Measurements from ENCODE around the gene HBD. TPM values are rescaled to one million over a fixed set of nuclear protein-coding genes. Genes with fewer than 3 reads are reported as not detected.

The HBD gene
- total RNA-seq, 1 donor from 2014 or later, result not detected

DNA sequence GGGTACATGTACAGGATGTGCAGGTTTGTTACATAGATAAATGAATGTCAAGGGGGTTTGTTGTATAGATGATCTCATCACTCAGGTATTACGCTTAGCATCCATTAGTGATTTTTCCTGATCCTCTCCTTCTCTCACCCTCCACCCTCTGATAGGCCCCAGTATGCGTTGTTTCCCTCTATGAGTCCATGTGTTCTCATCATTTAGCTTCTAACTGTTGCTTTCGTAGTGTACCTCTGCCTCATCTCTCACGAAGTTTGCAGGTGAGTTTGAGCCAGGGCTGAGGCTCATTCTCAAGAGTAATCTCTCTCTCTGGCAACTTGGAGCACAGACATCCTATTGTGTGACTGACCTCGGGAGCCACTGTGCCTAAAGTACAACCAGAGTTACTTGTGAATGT, 40.1 kb upstream of the HBD start:
- ATAC-seq (ENCODE audit: low read depth), result no peak
- intact Hi-C loops (cut with micrococcal nuclease), result no loop called here
- Mint-ChIP-seq H3K4me3 (no peak overlapping the region), H3K36me3 (ENCODE audit: low read depth) (no peaks in the 10 kb centered on the region), H3K9me3 (no peaks in the 10 kb centered on the region), H3K4me1 (no peaks in the 10 kb centered on the region), H3K27me3 (no peaks in the 10 kb centered on the region), H3K27ac (no peak overlapping the region)
- CTCF ChIA-PET, result no interaction called here
- TF ChIP-seq CTCF (IDR thresholded peaks at IDR 0.05), result no peak
- DNase-seq, result no peak
- POLR2A ChIA-PET, result no interaction called here

DNA sequence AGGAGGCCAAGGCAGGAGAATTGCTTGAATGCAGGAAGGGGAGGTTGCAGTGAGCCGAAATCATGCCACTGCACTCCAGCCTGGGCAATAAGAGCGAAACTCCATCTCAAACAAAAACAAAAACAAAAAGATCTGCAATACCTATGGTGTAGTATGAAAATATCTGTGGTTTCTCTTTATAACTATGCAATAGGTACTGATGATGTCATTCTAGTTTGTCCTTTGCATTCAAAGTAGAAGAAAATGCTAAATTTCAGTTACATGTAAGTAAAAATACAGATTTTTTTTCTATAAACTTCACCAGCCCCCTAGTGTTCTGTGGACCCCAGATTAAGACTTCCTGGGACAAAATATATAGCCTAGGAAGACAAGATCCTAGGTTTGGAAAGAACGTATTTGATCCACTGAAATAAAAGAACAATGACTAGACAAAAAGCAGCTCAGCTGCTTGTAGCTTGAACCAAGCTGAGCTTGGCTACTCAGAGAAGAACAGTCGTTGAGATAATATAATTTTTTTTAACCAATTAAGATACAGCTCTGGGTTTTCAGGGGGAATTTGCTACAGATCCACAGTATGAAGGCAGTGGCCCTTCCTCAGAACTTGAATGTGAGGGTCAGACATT, 38.2 kb upstream of the HBD start:
- ChIA-PET POLR2A (no interaction called here), CTCF (no interaction called here)
- no peak for TF ChIP-seq CTCF (IDR thresholded peaks at IDR 0.05)
- no peak overlapping the region for H3K27ac Mint-ChIP-seq
- no peaks in the 10 kb centered on the region for H3K9me3 Mint-ChIP-seq
- H3K27me3 Mint-ChIP-seq, result no peaks in the 10 kb centered on the region
- no peak overlapping the region for H3K4me3 Mint-ChIP-seq
- H3K36me3 Mint-ChIP-seq (ENCODE audit: low read depth), result no peaks in the 10 kb centered on the region
- no peak for ATAC-seq (ENCODE audit: low read depth)
- intact Hi-C loops (cut with micrococcal nuclease), result no loop called here
- DNase-seq, result no peak
- H3K4me1 Mint-ChIP-seq, result no peaks in the 10 kb centered on the region

DNA sequence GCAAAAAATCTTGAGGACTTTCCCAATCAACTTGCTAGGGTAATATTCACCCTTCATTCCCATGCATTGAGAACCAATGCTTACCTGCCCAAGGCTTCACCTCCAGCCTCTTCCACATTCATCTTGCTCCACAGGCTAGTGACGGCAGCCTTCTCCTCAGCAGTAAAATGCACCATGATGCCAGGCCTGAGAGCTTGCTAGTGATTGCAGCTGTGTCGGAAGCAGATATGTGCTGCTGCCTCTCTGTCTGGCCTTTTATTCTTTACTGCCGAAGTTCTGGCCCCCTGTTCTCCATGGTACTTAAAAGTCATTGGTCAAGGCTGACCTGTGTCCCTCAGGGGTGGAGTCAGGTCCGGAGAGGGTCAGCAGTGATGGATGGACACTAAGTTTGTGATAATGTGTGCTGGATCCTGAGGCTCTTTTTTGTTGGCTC, 35.4 kb upstream of the HBD start, which contains the start of gene HBE1:
HBE1 (minus strand) TSS at position 231 of the 433 bp plus-strand sequence; CDS start at position 176, 55 bp downstream.
- Mint-ChIP-seq H3K27me3 (no peaks in the 10 kb centered on the region), H3K36me3 (ENCODE audit: low read depth) (no peaks in the 10 kb centered on the region), H3K4me1 (no peaks in the 10 kb centered on the region), H3K4me3 (no peak within 1 kb of the TSS), H3K27ac (no peak within 1 kb of the TSS), H3K9me3 (no peaks in the 10 kb centered on the region)
- intact Hi-C loops (cut with micrococcal nuclease), result no loop called here
- ChIA-PET POLR2A (no interaction called here), CTCF (no interaction called here)
- ATAC-seq (ENCODE audit: low read depth), result no peak
- no peak for DNase-seq
- no peak for TF ChIP-seq CTCF (IDR thresholded peaks at IDR 0.05)

GRCh38 chr11:5267033-5267563, 32.8 kb upstream of the HBD start:
- Mint-ChIP-seq H3K4me3 (no peak overlapping the region), H3K36me3 (ENCODE audit: low read depth) (no peaks in the 10 kb centered on the region), H3K4me1 (no peaks in the 10 kb centered on the region), H3K9me3 (peaks cover 2% of the 10 kb centered on the region), H3K27me3 (no peaks in the 10 kb centered on the region), H3K27ac (no peak overlapping the region)
- ChIA-PET POLR2A (no interaction called here), CTCF (no interaction called here)
- intact Hi-C loops (cut with micrococcal nuclease), result no loop called here
- DNase-seq (no peak), ATAC-seq (ENCODE audit: low read depth) (no peak)
- no peak for TF ChIP-seq CTCF (IDR thresholded peaks at IDR 0.05)

DNA sequence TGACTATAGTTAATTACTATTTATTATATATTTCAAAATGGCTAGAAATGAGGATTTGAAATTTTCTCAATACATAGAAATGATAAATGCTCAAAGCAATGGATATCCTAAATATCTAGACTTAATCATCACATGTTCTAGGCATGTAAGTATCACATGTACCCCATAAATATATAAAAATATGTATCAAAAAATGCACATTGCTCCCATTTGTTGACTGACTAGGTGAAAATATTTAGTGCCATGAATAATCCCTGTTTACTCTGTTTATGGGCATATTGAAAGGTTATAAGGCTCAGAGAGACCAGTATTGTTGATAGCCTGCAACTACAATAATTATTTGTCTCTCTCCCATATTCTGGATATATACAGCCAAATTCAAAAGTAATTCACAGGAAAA, 32.3 kb upstream of the HBD start:
- H3K27ac Mint-ChIP-seq, result no peak overlapping the region
- DNase-seq (no peak), ATAC-seq (ENCODE audit: low read depth) (no peak)
- H3K36me3 Mint-ChIP-seq (ENCODE audit: low read depth), result no peaks in the 10 kb centered on the region
- no peak overlapping the region for H3K4me3 Mint-ChIP-seq
- ChIA-PET CTCF (no interaction called here), POLR2A (no interaction called here)
- TF ChIP-seq CTCF (IDR thresholded peaks at IDR 0.05), result no peak
- intact Hi-C loops (cut with micrococcal nuclease), result no loop called here
- no peaks in the 10 kb centered on the region for H3K27me3 Mint-ChIP-seq
- H3K9me3 Mint-ChIP-seq, result peaks cover 2% of the 10 kb centered on the region
- H3K4me1 Mint-ChIP-seq, result no peaks in the 10 kb centered on the region

All from activated B cell treated with CpG ODN at 0.5 μM for 24 hours (primary cell).